ENCODE data around the gene GLI3. TPM values are rescaled to one million over a fixed set of nuclear protein-coding genes. Genes with fewer than 3 reads are reported as not detected.

GLI3 gene
- total and polyA plus RNA-seq, 2 of the 4 experiments (the other 2 are of a cell fraction) = 1.3 to 3.9 TPM

- intact Hi-C loops (cut with micrococcal nuclease) (loop anchor here (2.0 to 5.0 kb wide), 5 partner anchors 84 to 596 kb away; no protein-coding TSS in a partner anchor), in situ Hi-C loops (cut with MboI; ENCODE audit: low sequenced_read_pairs) (loop anchor here (25.0 kb wide), 1 partner anchor 249 kb away; no protein-coding TSS in a partner anchor), dilution Hi-C loops (cut with HindIII; ENCODE audit: low sequenced_read_pairs, unreplicated experiment) (no loop called here)
- Histone ChIP-seq H3K36me3 (ENCODE audit: control insufficient read depth, insufficient read depth, low read length) (peaks cover under 1% of the 10 kb centered on the region; the same call in 1 of the 2 replicates), H3K18ac (ENCODE audit: low read depth, low read length) (peak overlapping the region; percentile 56), H3K27me3 (ENCODE audit: control insufficient read depth, insufficient read depth, low read length) (no peaks in the 10 kb centered on the region), H2AK9ac (replicated peaks; ENCODE audit: low read depth, low read length, poor library complexity) (no peak overlapping the region), H3K4ac (ENCODE audit: low read depth, low read length) (peak overlapping the region; percentile 56), H2BK5ac (ENCODE audit: low read depth, low read length, poor library complexity, severe bottlenecking) (peak overlapping the region; percentile 47), H2BK120ac (ENCODE audit: low read depth, low read length) (peak overlapping the region; percentile 41; the same call in 1 of the 2 replicates), H4K5ac (ENCODE audit: low read depth, low read length) (0 out of 2 replicates have a peak overlapping the region, but pooled peaks have one; percentile 18), H3K4me2 (ENCODE audit: low read depth, low read length) (peak overlapping the region; percentile 86), H3K4me1 (ENCODE audit: control insufficient read depth, insufficient read depth, low read length) (peaks cover 11% of the 10 kb centered on the region), H2BK15ac (ENCODE audit: low read depth, low read length) (no peak overlapping the region; the same call in 2 of the 3 replicates), H2BK20ac (ENCODE audit: low read depth, low read length) (0 out of 2 replicates have a peak overlapping the region, but pooled peaks have one; percentile 21), H4K20me1 (ENCODE audit: insufficient read depth, low read length) (peaks cover 13% of the 10 kb centered on the region), H3K56ac (ENCODE audit: extremely low read depth, insufficient read depth, low read length) (peak overlapping the region; percentile 43), H2AK5ac (ENCODE audit: low read depth, low read length) (no peak overlapping the region), H3K9ac (ENCODE audit: low read depth, low read length) (peak overlapping the region; percentile 83), H3K9me3 (ENCODE audit: control insufficient read depth, insufficient read depth, low read length) (no peaks in the 10 kb centered on the region), H2AFZ (replicated peaks; ENCODE audit: low read length, poor library complexity) (peak overlapping the region; percentile 97), H3K79me1 (ENCODE audit: low read depth in 1 of 2, low read length in 2 of 2) (peaks cover 10 to 24% of the 10 kb centered on the region in 2 experiments; a peak in 2 of 4 replicates), H3K27ac (ENCODE audit: insufficient read depth, low read length) (peak overlapping the region; percentile 88), H4K91ac (ENCODE audit: insufficient read depth, low read depth, low read length) (peak overlapping the region; percentile 73), H4K8ac (ENCODE audit: low read depth in 2 of 2, low read length in 2 of 2) (peak overlapping the region; percentile 54 to 81; a peak in 2 of 4 replicates), H3K9me1 (ENCODE audit: insufficient read depth, low read length) (no peaks in the 10 kb centered on the region), H3K4me3 (ENCODE audit: insufficient read depth, low read depth, low read length) (peak overlapping the region; percentile 55), H3K23ac (ENCODE audit: low read depth, low read length) (peak overlapping the region; percentile 91; the same call in 1 of the 2 replicates), H3K14ac (replicated peaks; ENCODE audit: low read depth, low read length) (peak overlapping the region; percentile 80; the same call in 1 of the 2 replicates)
- no TSS peak for BruUV-seq (replicated peaks)
- ATAC-seq (ENCODE audit: low read depth) (peak; percentile 25), DNase-seq (peak; percentile 72)
- CTCF ChIA-PET = no interaction called here
- POLR2A ChIA-PET (ENCODE audit: unreplicated experiment) = no interaction called here
- TF ChIP-seq, protein P1, sequence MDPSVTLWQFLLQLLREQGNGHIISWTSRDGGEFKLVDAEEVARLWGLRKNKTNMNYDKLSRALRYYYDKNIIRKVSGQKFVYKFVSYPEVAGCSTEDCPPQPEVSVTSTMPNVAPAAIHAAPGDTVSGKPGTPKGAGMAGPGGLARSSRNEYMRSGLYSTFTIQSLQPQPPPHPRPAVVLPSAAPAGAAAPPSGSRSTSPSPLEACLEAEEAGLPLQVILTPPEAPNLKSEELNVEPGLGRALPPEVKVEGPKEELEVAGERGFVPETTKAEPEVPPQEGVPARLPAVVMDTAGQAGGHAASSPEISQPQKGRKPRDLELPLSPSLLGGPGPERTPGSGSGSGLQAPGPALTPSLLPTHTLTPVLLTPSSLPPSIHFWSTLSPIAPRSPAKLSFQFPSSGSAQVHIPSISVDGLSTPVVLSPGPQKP (IDR thresholded peaks at IDR 0.05; ENCODE audit: borderline replicate concordance, low read depth, low read length) = no peak
- 0 out of 2 replicates have a peak, but pooled peaks have one; percentile 20 for TF ChIP-seq CHD1 (IDR thresholded peaks at IDR 0.05; ENCODE audit: low read depth, low read length)
- TF ChIP-seq MAZ (IDR thresholded peaks at IDR 0.05; ENCODE audit: borderline replicate concordance, low read depth, low read length) = peak; percentile 79; the same call in 1 of the 2 replicates
- peak; percentile 40; the same call in 1 of the 2 replicates for TF ChIP-seq MXI1 (IDR thresholded peaks at IDR 0.05; ENCODE audit: borderline replicate concordance, low read depth, low read length)
- WGBS, 2 experiments (ENCODE audit: extremely low coverage in 2 of 2, insufficient read length in 1 of 2) = 0% methylated on average over 16 of the region's 76 CpGs; no CpG with 5 or more reads in 1 of the 2 experiments
Measured at GRCh38 chr7:42236266-42236975, 588 bp downstream of the GLI3 start.

Data from IMR-90 (cell line).